Heart right ventricle (tissue), 16 donors: Measurements from ENCODE around the gene BNIP5. TPM values are rescaled to one million over a fixed set of nuclear protein-coding genes. Genes with fewer than 3 reads are reported as not detected.

Experiments used
- ATAC-seq, 8 donors: fragments of 200-7000 bp; cut with Tn5 transposase; one replicate each; pipeline ENCODE4 v1.9.1; 2020; ENCODE audit warnings: mild to moderate bottlenecking in 8 of 8, moderate library complexity in 8 of 8, moderate number of reproducible peaks in 1 of 8
- DNase-seq, 2 donors: peaks; one replicate each; pipeline ENCODE4 v3.0.0-alpha.2; 2020
- H3K27ac ChIP-seq, 10 donors: fragments of 200-600 bp; sonication (generic) in 2 of 10; one replicate each; pipeline versions ENCODE4 v1.5.0 to v1.8.0; 2020 to 2022; ENCODE audit warnings: mild to moderate bottlenecking in 3 of 10
- H3K27me3 ChIP-seq, 7 donors: fragments of 200-600 bp; one replicate each; pipeline ENCODE4 v1.8.0; 2021 to 2022; ENCODE audit warnings: mild to moderate bottlenecking in 2 of 7
- H3K36me3 ChIP-seq, 9 donors: fragments of 200-600 bp; sonication (generic) in 1 of 9; one replicate each; pipeline versions ENCODE4 v1.5.0 to v1.8.0; 2020 to 2022; ENCODE audit warnings: mild to moderate bottlenecking in 2 of 9
- H3K4me1 ChIP-seq, 9 donors: fragments of 200-600 bp; sonication (generic) in 1 of 9; one replicate each; pipeline versions ENCODE4 v1.5.0 to v1.8.0; 2020 to 2022; ENCODE audit warnings: mild to moderate bottlenecking in 4 of 9
- H3K4me3 ChIP-seq, 10 donors: fragments of 200-600 bp; sonication (generic) in 2 of 10; one replicate each; pipeline versions ENCODE4 v1.5.0 to v1.8.0; 2020 to 2022; ENCODE audit warnings: mild to moderate bottlenecking in 7 of 10, moderate library complexity in 2 of 10
- H3K9me3 ChIP-seq, 11 donors: fragments of 200-600 bp in 10 of 11; sonication (generic) in 2 of 11; one replicate each; pipeline versions ENCODE4 v1.5.0 to v1.8.0; 2013 to 2022; ENCODE audit warnings: mild to moderate bottlenecking in 2 of 11, control low read depth in 1 of 11, moderate library complexity in 1 of 11
- CTCF ChIP-seq, 9 donors: fragments of 200-600 bp; sonication (generic) in 2 of 9; IDR thresholded peaks; one replicate each; pipeline versions ENCODE4 v1.5.0 to v1.8.0; 2021 to 2022; ENCODE audit warnings: antibody characterized with exemption in 9 of 9, mild to moderate bottlenecking in 5 of 9, moderate library complexity in 1 of 9
- WGBS, 2 donors: extraction: QIAGEN DNeasy Blood & Tissue Kit; methylation state at CpG; one replicate each; pipeline ENCODE4 v1.1.7; 2013; ENCODE audit warnings: inconsistent platforms in 1 of 2; 5-methylcytosine and 5-hydroxymethylcytosine counted together
- intact Hi-C, 10 donors: fragments of 100-400 bp; cut with DNase I; formaldehyde crosslinking; loops; one replicate each; pipeline versions ENCODE4 v1.11.1 to v1.14.2; 2022
- long read RNA-seq, 3 donors: library from polyadenylated mRNA; unstranded; transcript quantifications; one replicate each; pipeline ENCODE4 v2.0.0, GENCODE V29; 2020 to 2021
- polyA plus RNA-seq, 2 donors: library from polyadenylated mRNA; stranded (reverse); fragments of 200-250 nt; gene quantifications; one replicate each; pipeline ENCODE4 v1.2.3, GENCODE V29; 2013
- total RNA-seq, 10 donors: library from RNA; stranded (reverse); fragmentation: NEBNext Ultra II Directional in 3 of 10; extraction: Animal tissue kit (Norgen Biotek cat#: 25700) in 3 of 10; gene quantifications; one replicate each; pipeline versions ENCODE4 v1.2.1 to v1.2.4, GENCODE V29; 2021 to 2023
- donor health status: Arrhythmogenic right ventricular cardiomyopathy.
- donor health status: ischemic (EF 13 %, LVEDD 7.1; RV severe dilation, severe dysfunction).
- donor health status: healthy with polysubstance abuse.
- donor health status: DM: no; HTN: yes; CAD: no.
- donor health status: DM: no; HTN: no; CAD: no.
- donor health status: ischemic (EF 25% LVEDD 6.9; RV normal size, moderate dysfunction).
- donor health status: ischemic (EF 25% LVEDD 5.7; RV mildly dilated, moderate dysfunction).
- donor health status: healthy.
- donor health status: DM: yes; HTN: yes; CAD: no.
- donor health status: Ischemic cardiomyopathy.
- donor health status: ischemic (EF 35%, LVEDD 5.7; RV mildly dilated, moderate dysfunction).
- donor health status: nonischemic (EF 11% LVEDD 7.7; RV severe dilation, severe dysfunction).
- donor health status: DM: yes; HTN: yes; CAD: no.
- donor health status: PGD.
- donor health status: ischemic (EF 29% LVEDD 5.4; RV normal size, mild dysfunction).
- donor health status: nonischemic (EF 23%, LVEDD 6.1; RV moderate dilation, normal function).

BNIP5 gene
- total RNA-seq (not detected), polyA plus RNA-seq (not detected)
- long read RNA-seq, donor 1 = 0 reads
- long read RNA-seq, donor 2 = 0 reads
- long read RNA-seq, donor 3 = 0 reads

- DNase-seq = no peak
- Histone ChIP-seq H3K4me3 (no peak within 1 kb of the TSS), H3K4me1 (peaks cover 3 to 39% (median 22%) of the 10 kb centered on the region in 9 donors), H3K27ac (no peak within 1 kb of the TSS), H3K27me3 (peaks cover 0 to 61% (median 49%) of the 10 kb centered on the region in 7 donors), H3K9me3 (no peaks in the 10 kb centered on the region), H3K36me3 (no peaks in the 10 kb centered on the region)
- WGBS, 2 donors = 71 to 88% methylated on average over 3 of the region's 3 CpGs
- no peak for TF ChIP-seq CTCF (IDR thresholded peaks at IDR 0.05)
- no peak for ATAC-seq
- intact Hi-C loops = no loop called here
These were observed at the start of gene BNIP5 for GRCh38 chr6:36336779-36337241. BNIP5 (minus strand) TSS chr6:36336888; CDS start chr6:36330690, 6,198 bp downstream.

- no peaks in the 10 kb centered on the region for H3K36me3 ChIP-seq
These were observed 47.4 kb upstream of the BNIP5 start for GRCh38 chr6:36384095-36384494.

GRCh38 chr6:36383606-36384005 is 46.9 kb upstream of the BNIP5 start:
- H3K36me3 ChIP-seq = no peaks in the 10 kb centered on the region
- ATAC-seq (no peak), DNase-seq (no peak)
- H3K4me3 ChIP-seq = no peak overlapping the region
- 93 to 94% methylated on average over 2 of the region's 2 CpGs for WGBS, 2 donors
- peaks cover 0 to 23% (median 16%) of the 10 kb centered on the region in 9 donors for H3K4me1 ChIP-seq
- H3K27me3 ChIP-seq = peaks cover 0 to 18% (median 3%) of the 10 kb centered on the region in 7 donors
- H3K9me3 ChIP-seq = no peaks in the 10 kb centered on the region
- intact Hi-C loops = no loop called here
- no peak for TF ChIP-seq CTCF (IDR thresholded peaks at IDR 0.05)
- no peak overlapping the region for H3K27ac ChIP-seq

More at GRCh38 chr6:36384095-36384494, 47.4 kb upstream of the BNIP5 start:
- intact Hi-C loops = no loop called here
- WGBS, 2 donors = 83 to 85% methylated on average over 2 of the region's 2 CpGs
- H3K4me1 ChIP-seq = peaks cover 0 to 23% (median 16%) of the 10 kb centered on the region in 9 donors
- no peak overlapping the region for H3K27ac ChIP-seq
- no peaks in the 10 kb centered on the region for H3K9me3 ChIP-seq
- H3K27me3 ChIP-seq = peaks cover 0 to 21% (median 3%) of the 10 kb centered on the region in 7 donors
- H3K4me3 ChIP-seq = no peak overlapping the region
- DNase-seq (no peak), ATAC-seq (no peak)
- no peak for TF ChIP-seq CTCF (IDR thresholded peaks at IDR 0.05)

GRCh38 chr6:36382976-36383375 is 46.3 kb upstream of the BNIP5 start:
- DNase-seq (no peak), ATAC-seq (no peak)
- H3K9me3 ChIP-seq = no peaks in the 10 kb centered on the region
- intact Hi-C loops = no loop called here
- no peak overlapping the region for H3K4me3 ChIP-seq
- peaks cover 0 to 22% (median 15%) of the 10 kb centered on the region in 9 donors for H3K4me1 ChIP-seq
- H3K27ac ChIP-seq = no peak overlapping the region
- TF ChIP-seq CTCF (IDR thresholded peaks at IDR 0.05) = no peak
- peaks cover 0 to 12% (median 3%) of the 10 kb centered on the region in 7 donors for H3K27me3 ChIP-seq
- no peaks in the 10 kb centered on the region for H3K36me3 ChIP-seq
- WGBS, 2 donors = 72 to 86% methylated on average over 4 of the region's 4 CpGs
